Heart left ventricle (tissue), 16 donors: ENCODE data around the gene RPS6KC1. TPM values are rescaled to one million over a fixed set of nuclear protein-coding genes. Genes with fewer than 3 reads are reported as not detected.
"Not testable (repeated sequence)": the region's sequence is repeated elsewhere in the genome, so short reads cannot be mapped to it uniquely, and the experiment has no call there.

Source experiments
- ATAC-seq, 4 donors: fragments of 200-7000 bp; cut with Tn5 transposase; one replicate each; pipeline ENCODE4 v1.9.1; 2020 to 2022; ENCODE audit warnings: moderate library complexity in 4 of 4, mild to moderate bottlenecking in 3 of 4, moderate number of reproducible peaks in 1 of 4
- DNase-seq, 5 donors: peaks; one replicate each; pipeline ENCODE4 v3.0.0-alpha.2; 2020
- H3K27ac ChIP-seq, 12 donors: fragments of 200-600 bp; sonication (generic) in 4 of 12; one replicate each; pipeline versions ENCODE4 v1.5.0 to v1.8.0; 2016 to 2022; ENCODE audit warnings: mild to moderate bottlenecking in 2 of 12
- H3K27me3 ChIP-seq, 9 donors: fragments of 200-600 bp; sonication (generic) in 2 of 9; one replicate each; pipeline versions ENCODE4 v1.5.1 to v1.8.0; 2016 to 2022; ENCODE audit warnings: mild to moderate bottlenecking in 3 of 9
- H3K36me3 ChIP-seq, 9 donors: fragments of 200-600 bp; sonication (generic) in 2 of 9; one replicate each; pipeline versions ENCODE4 v1.5.0 to v1.8.0; 2018 to 2022; ENCODE audit warnings: mild to moderate bottlenecking in 2 of 9
- H3K4me1 ChIP-seq, 12 donors: fragments of 200-600 bp; sonication (generic) in 4 of 12; one replicate each; pipeline versions ENCODE4 v1.5.0 to v1.8.0; 2016 to 2022; ENCODE audit warnings: mild to moderate bottlenecking in 3 of 12
- H3K4me3 ChIP-seq, 12 donors: fragments of 200-600 bp; sonication (generic) in 4 of 12; one replicate each; pipeline versions ENCODE4 v1.5.0 to v1.8.0; 2017 to 2022; ENCODE audit warnings: mild to moderate bottlenecking in 9 of 12, moderate library complexity in 4 of 12
- H3K9me3 ChIP-seq, 12 donors: fragments of 200-600 bp; sonication (generic) in 4 of 12; one replicate each; pipeline versions ENCODE4 v1.5.0 to v1.8.0; 2016 to 2022; ENCODE audit warnings: mild to moderate bottlenecking in 1 of 12
- POLR2A ChIP-seq, 2 donors: fragments of 450-650 bp; IDR thresholded peaks; one replicate each; pipeline ENCODE4 v1.6.1; 2017; ENCODE audit warnings: antibody characterized with exemption in 2 of 2, mild to moderate bottlenecking in 2 of 2, moderate library complexity in 2 of 2
- WGBS, 4 donors: extraction: QIAGEN DNeasy Blood & Tissue Kit in 2 of 4; methylation state at CpG; one replicate each; pipeline versions ENCODE4 v1.1.5 to v1.1.7; 2013 to 2018; 5-methylcytosine and 5-hydroxymethylcytosine counted together
- intact Hi-C, 10 donors: fragments of 100-400 bp; cut with DNase I; formaldehyde crosslinking; loops; one replicate each; pipeline versions ENCODE4 v1.11.1 to v1.14.2; 2022
- polyA plus RNA-seq, 2 donors: library from polyadenylated mRNA; stranded (reverse); fragments of 200-250 nt; gene quantifications; one replicate each; pipeline ENCODE4 v1.2.3, GENCODE V29; 2013
- total RNA-seq, 9 donors: library from RNA; depleted of rRNA in 2 of 9; stranded (reverse); fragments of >200 nt in 2 of 9; fragmentation: NEBNext Ultra II Directional in 3 of 9; extraction: Animal tissue kit (Norgen Biotek cat#: 25700) in 3 of 9; gene quantifications; one replicate each; pipeline versions ENCODE4 v1.1.0 to v1.2.4, GENCODE V29; 2016 to 2023
- TF ChIP-seq, protein P1 (sequence below), 12 donors: fragments of 200-600 bp; sonication (generic) in 4 of 12; IDR thresholded peaks; one replicate each; pipeline versions ENCODE4 v1.5.0 to v1.8.0; 2018 to 2022; ENCODE audit warnings: antibody characterized with exemption in 12 of 12, mild to moderate bottlenecking in 5 of 12
- donor health status: ischemic (EF 13 %, LVEDD 7.1; RV severe dilation, severe dysfunction).
- donor health status: healthy with polysubstance abuse.
- donor health status: DM: no; HTN: yes; CAD: no.
- donor health status: DM: no; HTN: no; CAD: no.
- donor health status: ischemic (EF 25% LVEDD 6.9; RV normal size, moderate dysfunction).
- donor health status: ischemic (EF 25% LVEDD 5.7; RV mildly dilated, moderate dysfunction).
- donor health status: healthy.
- donor health status: DM: yes; HTN: yes; CAD: no.
- donor health status: ischemic (EF 35%, LVEDD 5.7; RV mildly dilated, moderate dysfunction).
- donor health status: nonischemic (EF 11% LVEDD 7.7; RV severe dilation, severe dysfunction).
- donor health status: DM: yes; HTN: yes; CAD: no.
- donor health status: PGD.
- donor health status: ischemic (EF 29% LVEDD 5.4; RV normal size, mild dysfunction).
- donor health status: nonischemic (EF 23%, LVEDD 6.1; RV moderate dilation, normal function).

RPS6KC1 gene
- total and polyA plus RNA-seq, 11 donors, result 3.0 to 15.6 (median 10.4) TPM

DNA sequence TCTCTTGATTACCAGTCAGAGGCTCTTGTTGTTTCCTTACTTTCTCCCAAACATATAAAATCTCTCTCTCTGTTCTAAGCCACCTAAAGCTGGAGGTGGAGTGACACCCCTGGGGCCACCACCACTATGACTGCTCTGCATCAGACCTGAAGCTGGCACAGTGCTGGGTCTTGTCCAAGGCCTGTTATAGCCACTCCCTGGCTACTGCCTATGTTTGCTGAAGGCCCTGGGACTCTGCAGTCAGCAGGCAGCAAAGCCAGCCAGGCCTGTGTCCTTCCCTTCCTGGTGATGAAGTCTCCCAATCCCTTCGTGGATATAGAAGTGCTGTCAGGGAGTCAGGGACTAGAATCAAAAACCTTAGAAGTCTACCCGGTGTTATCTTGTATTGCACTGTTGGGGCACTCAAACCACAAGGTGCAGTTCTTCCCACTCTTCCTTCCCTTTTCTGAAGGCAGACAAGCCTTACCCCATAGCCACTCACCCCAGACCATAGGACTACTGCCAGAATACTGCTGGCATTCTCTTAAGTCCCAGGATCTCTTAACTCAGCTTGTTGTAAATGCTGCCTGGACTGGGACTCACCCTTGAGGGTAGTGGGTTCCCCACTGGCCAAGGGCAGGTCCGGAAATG, 103.1 kb downstream of the RPS6KC1 start:
- no peak for TF ChIP-seq POLR2A (IDR thresholded peaks at IDR 0.05)
- TF ChIP-seq, protein P1, sequence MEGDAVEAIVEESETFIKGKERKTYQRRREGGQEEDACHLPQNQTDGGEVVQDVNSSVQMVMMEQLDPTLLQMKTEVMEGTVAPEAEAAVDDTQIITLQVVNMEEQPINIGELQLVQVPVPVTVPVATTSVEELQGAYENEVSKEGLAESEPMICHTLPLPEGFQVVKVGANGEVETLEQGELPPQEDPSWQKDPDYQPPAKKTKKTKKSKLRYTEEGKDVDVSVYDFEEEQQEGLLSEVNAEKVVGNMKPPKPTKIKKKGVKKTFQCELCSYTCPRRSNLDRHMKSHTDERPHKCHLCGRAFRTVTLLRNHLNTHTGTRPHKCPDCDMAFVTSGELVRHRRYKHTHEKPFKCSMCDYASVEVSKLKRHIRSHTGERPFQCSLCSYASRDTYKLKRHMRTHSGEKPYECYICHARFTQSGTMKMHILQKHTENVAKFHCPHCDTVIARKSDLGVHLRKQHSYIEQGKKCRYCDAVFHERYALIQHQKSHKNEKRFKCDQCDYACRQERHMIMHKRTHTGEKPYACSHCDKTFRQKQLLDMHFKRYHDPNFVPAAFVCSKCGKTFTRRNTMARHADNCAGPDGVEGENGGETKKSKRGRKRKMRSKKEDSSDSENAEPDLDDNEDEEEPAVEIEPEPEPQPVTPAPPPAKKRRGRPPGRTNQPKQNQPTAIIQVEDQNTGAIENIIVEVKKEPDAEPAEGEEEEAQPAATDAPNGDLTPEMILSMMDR (IDR thresholded peaks at IDR 0.05), result no peak
- DNase-seq (no peak), ATAC-seq (peak in 2 of 4 donors; percentile 54 to 61)
- WGBS, 4 donors, result 75 to 95% (median 82%) methylated on average over 2 to 3 of the region's 3 CpGs
- H3K4me3 ChIP-seq, result no peak overlapping the region
- H3K9me3 ChIP-seq, result peaks cover 0 to 17% (median 0%) of the 10 kb centered on the region in 12 donors
- no peak overlapping the region for H3K27ac ChIP-seq
- intact Hi-C loops, result no loop called here
- H3K27me3 ChIP-seq, result no peaks in the 10 kb centered on the region
- peaks cover 0 to 16% (median 7%) of the 10 kb centered on the region in 12 donors for H3K4me1 ChIP-seq
- H3K36me3 ChIP-seq, result peaks cover 0 to 3% (median 0%) of the 10 kb centered on the region in 9 donors

DNA sequence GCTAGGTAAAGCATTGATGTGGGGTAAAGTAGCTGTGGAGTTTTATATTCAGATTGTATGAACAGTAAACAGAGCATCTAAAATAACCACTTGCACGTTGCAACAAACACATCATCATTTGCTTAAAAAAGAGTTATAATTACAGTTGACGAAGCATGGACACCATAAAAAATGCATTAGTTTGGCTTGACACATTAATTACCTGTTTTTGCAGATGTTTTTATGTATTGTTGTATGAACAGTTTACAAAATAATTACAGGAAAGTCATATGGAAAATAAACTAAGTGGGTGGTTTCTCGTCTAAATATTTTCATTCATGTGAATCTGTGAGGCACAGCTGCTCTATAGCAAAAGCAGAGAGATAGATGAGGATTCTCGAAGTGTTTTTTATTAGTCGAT, 108.3 kb downstream of the RPS6KC1 start:
- Histone ChIP-seq H3K9me3 (peaks cover 0 to 13% (median 0%) of the 10 kb centered on the region in 12 donors), H3K36me3 (no peaks in the 10 kb centered on the region), H3K27me3 (no peaks in the 10 kb centered on the region), H3K4me1 (peaks cover 0 to 17% (median 7%) of the 10 kb centered on the region in 12 donors), H3K4me3 (no peak overlapping the region), H3K27ac (no peak overlapping the region)
- intact Hi-C loops, result no loop called here
- TF ChIP-seq, protein P1 (IDR thresholded peaks at IDR 0.05), result no peak
- TF ChIP-seq POLR2A (IDR thresholded peaks at IDR 0.05), result no peak
- no peak for DNase-seq
- WGBS, 4 donors, result 66 to 78% (median 77%) methylated on average over 5 of the region's 5 CpGs
- no peak for ATAC-seq

DNA sequence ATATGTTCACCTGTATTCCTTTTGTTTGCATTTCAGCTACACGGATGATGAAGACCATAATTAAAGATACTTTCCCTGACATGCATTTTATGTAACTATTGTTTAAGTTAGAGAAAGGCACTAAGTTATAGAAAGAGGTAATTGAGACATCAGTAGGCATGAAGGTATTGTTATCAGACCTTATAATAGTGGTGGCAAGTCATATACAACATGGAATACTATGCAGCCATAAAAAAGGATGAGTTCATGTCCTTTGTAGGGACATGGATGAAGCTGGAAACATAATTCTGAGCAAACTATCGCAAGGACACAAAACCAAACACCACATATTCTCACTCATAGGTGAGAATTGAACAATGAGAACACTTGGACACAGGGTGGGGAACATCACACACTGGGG, 109.4 kb downstream of the RPS6KC1 start:
- intact Hi-C loops, H3K27me3 ChIP-seq, H3K4me3 ChIP-seq, ATAC-seq, H3K27ac ChIP-seq, DNase-seq, H3K36me3 ChIP-seq: not testable (repeated sequence)
- H3K4me1 ChIP-seq, result peaks cover 0 to 17% (median 7%) of the 10 kb centered on the region in 12 donors
- H3K9me3 ChIP-seq, result peaks cover 0 to 11% (median 0%) of the 10 kb centered on the region in 12 donors
- WGBS, 4 donors, result 96 to 99% (median 98%) methylated on average over 2 of the region's 2 CpGs

DNA sequence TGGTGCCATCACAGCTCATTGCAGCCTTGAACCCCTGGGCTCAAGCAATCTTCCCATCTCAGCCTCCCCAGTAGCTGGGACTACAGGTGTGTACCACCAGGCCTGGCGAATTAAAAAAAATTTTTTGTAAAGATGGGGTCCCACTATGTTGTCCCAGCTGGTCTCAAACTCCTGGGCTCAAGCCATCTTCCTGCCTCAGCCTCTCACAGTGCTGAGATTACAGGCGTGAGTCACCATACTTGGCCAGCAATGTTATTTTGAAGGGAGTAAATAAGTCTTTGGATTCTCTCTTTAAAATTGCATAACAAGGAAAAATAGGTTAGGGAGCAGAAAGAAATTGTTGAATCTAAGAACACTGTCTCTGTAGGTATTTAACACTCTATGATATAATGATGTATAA, 111.3 kb downstream of the RPS6KC1 start:
- 80 to 88% (median 83%) methylated on average over 2 of the region's 2 CpGs for WGBS, 4 donors
- Histone ChIP-seq H3K27ac (no peak overlapping the region), H3K4me3 (no peak overlapping the region), H3K9me3 (no peaks in the 10 kb centered on the region), H3K4me1 (peaks cover 0 to 20% (median 10%) of the 10 kb centered on the region in 12 donors), H3K27me3 (no peaks in the 10 kb centered on the region), H3K36me3 (no peaks in the 10 kb centered on the region)
- ATAC-seq (peak in 2 of 4 donors; percentile 58 to 69), DNase-seq (peak in 3 of 5 donors; percentile 11 to 58 (median 33))
- intact Hi-C loops, result no loop called here
- TF ChIP-seq, protein P1 (IDR thresholded peaks at IDR 0.05), result no peak
- no peak for TF ChIP-seq POLR2A (IDR thresholded peaks at IDR 0.05)
